Activated naive CD4-positive, alpha-beta T cell treated with Interleukin-2 at 50 U/mL for 16 hours (primary cell): ENCODE data around the gene AIRE.
"Not testable (repeated sequence)": the region's sequence is repeated elsewhere in the genome, so short reads cannot be mapped to it uniquely, and the experiment has no call there.

Experiments used
- DNase-seq: peaks from one replicate; pipeline ENCODE4 v3.0.0-alpha.2; 2020

AIRE gene

DNA sequence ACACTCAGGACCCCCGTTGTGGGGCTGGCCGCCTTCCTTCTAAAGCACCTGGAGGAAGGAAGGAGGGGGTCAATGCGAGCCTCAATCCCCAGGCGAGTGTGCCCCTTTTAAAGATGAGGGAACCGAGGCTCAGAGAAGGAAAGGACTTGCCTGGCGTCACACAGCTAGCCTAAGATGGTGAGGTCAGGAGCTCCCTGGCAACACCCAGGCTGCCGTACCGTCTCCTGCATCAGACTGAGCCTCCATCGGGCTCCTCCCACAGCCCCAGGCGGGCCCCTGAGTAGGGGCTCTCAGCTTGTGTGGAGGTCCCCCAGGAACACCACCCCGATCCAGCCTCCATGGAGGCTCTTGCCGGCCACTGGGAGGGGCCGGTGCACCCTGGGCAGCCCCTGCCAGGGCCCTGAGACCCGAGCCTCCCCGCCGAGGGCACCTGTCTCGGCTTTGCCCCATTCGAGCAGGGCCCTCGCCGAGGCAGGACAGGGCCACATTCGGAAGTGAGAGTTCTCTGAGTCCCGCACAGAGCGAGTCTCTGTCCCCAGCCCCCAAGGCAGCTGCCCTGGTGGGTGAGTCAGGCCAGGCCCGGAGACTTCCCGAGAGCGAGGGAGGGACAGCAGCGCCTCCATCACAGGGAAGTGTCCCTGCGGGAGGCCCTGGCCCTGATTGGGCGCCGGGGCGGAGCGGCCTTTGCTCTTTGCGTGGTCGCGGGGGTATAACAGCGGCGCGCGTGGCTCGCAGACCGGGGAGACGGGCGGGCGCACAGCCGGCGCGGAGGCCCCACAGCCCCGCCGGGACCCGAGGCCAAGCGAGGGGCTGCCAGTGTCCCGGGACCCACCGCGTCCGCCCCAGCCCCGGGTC lies at the start of gene AIRE:
Gene AIRE, plus strand, starts transcription at position 739 of the 855 bp plus-strand sequence. CDS start 131 bp downstream, outside the sequence.
- DNase-seq = no peak

DNA sequence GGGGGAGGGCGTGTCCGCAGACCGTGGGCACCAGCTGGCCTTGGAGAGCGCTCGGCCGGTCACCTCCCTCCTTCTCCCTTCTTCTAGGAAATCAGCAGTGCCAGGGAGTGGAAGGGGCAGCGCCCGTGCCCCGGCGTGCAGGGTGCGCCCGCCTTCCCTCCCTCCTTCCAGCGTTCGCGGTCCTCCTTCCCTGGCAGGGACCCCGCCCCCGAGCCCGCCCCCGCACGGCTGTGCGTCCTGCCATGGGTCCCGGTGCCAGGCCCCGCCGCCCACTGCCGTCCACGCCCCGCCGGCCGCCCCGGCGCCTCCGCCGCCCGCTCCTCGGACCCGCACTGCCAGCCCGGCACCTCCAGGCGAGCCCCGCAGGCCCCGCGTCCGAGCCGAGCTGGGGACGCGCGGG lies 45.3 kb upstream of the AIRE start:
- DNase-seq = not testable (repeated sequence)

DNA sequence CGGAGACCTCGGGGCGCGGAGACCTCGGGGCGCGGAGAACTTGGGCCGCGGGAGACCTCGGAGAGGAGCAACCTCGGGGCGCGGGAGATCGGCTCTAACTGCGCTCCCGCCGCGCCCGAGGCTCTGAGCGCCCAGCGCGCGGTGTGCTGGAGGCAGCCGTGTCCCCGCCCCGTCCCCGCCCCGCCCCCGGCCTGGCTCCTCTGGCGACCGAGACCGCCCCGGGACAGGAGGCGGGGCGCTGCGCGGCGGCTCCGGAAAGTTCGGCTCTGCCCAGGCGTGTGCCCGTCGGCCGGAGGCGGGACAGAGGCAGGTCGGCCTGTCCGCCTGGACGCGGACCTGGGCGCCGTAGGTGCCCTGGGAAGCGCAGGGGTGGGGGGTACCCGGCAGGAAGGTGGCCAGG lies 44.8 kb upstream of the AIRE start, which contains the start of gene ICOSLG:
Gene ICOSLG, minus strand, starts transcription at position 102 of the 400 bp plus-strand sequence. CDS start 126 bp downstream, outside the sequence.
- DNase-seq = not testable (repeated sequence)

DNA sequence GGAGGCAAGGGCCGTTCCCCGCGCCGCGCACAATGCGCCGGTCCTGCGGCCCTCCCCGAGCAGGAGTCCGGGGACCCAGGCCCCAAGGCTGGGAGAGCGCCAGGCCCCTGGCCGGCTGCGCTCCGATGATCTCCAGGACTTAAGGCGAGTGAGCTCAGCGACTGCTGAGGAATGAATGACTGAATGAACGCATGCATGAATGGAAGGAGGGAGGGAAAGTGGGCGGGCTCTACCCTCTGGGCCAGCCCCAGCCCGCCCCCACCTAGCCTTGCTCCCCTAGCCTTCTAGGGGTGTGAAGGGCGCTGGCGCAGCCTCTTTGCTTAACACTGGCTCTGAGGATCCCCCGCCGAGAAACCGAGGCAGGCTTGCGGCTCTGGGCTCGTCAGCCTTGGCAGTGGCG lies 44.4 kb upstream of the AIRE start:
- not testable (repeated sequence) for DNase-seq

DNA sequence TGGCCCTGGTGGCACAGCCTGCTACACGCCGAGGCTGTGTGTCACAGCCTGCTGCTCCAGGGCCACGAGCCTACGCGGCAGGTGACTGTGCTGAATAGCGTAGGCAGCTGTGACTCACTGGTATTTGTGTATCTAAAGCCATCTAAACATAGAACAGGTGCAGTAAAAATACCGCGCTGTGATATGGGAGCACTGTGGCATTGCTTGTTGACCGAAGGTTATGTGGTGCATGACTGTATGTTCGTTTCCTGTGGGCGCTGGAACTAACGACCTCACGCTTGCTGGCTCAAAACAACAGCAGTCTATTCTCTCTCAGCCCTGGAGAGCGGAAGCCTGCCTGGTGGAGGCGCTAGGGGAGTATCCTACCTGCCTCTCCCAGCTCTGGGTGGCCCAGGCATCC lies 41.7 kb upstream of the AIRE start:
- DNase-seq = not testable (repeated sequence)

DNA sequence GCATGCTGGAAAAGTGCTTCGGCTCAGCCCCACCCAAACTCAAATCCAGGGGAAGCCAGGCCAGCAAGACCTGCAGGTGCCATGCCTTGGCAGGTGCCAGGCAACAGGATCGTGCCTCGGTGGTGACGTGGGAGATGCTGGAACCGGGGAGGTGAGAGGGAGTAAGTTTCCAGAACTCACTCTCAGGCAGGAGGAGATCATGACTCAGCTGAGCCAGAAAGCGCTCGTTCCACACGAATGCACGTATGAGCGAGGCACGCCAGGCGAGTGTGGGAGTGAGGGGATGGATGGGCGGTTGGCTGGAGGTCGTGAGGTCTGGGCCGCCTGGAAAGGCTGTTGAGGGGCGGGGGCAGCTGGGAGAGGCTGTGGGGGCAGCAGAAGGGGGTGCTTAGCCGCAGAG lies 37.8 kb upstream of the AIRE start:
- not testable (repeated sequence) for DNase-seq

DNA sequence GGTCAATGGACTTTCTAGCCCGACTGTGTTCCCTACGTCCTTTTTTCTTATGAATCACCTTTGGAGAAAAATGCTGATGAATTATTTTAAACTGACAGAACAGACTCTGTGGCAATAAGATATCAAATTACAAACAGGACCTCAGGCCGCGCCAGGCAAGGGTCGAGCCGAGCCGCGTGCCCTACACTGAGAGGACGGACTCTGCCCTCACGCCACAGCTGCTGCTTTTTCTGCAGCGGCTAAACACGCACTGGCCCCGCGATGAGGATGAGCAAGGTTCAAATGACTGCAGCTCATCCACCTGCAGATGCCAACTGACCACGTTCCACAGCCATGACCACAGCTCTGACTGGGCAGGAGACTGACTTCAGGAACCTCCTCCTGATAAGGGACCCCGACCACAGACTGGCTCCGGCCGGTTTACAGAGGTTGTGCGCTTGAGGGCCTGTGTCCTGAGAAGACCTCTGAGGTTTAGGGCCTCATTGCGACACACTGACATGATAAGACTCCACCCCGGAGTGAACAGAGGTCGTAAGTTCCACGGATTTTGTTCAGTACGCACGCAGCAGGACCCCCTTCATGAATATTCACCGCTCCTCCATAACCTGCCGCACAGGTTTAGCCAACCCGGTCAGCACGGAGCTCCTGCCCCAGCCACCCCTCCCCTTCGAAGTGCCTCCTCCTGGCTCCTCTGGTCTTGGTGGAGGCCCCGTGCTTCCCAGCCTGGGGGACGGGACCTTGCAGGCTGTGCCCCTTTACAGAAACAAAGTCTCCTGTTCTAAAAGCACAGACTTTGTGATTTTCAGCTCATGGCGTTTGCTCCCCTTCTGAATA lies 36.3 kb upstream of the AIRE start:
- not testable (repeated sequence) for DNase-seq

DNA sequence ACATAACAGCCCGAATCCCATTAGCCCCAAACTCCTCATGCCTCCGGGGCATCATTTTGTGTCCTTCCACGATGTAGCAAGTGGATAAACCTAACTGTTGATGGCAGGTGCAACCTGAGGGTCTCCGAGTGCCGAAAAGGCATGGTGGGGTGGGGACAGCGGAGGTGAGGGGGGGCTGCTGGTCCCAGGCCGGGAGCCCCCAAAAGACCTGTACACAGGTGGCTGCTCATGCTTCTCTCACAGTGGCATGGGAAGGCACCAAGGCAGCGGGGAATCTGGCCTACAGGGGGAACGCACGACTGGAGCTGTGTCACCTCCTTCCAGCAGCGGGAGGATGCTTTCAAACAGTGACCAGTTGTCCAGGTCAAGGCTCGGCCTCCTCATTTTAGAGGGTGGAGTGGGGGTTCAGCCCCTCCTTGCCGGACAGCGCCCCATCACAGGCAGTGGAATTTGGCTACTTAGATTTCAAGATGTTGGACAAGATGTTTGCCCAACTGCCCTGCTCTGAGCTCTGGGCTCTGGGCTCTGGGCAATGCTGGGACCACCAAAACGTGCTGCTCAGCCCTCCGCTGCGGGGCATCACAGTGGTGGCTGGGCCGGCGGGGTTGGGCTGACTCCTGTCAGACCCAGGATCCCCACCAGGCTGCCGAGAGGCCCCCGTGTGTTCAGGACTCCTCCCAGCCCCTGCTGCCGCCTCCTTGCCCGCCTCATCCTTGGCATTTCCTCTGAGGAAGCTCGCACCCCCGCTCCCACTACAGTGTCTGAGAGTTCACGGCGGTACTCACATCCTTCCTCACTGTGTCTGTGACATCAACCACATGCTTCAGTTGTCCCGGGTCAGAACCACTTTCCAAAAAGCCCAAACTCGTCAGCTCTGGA lies 31.6 kb upstream of the AIRE start:
- DNase-seq = no peak

DNA sequence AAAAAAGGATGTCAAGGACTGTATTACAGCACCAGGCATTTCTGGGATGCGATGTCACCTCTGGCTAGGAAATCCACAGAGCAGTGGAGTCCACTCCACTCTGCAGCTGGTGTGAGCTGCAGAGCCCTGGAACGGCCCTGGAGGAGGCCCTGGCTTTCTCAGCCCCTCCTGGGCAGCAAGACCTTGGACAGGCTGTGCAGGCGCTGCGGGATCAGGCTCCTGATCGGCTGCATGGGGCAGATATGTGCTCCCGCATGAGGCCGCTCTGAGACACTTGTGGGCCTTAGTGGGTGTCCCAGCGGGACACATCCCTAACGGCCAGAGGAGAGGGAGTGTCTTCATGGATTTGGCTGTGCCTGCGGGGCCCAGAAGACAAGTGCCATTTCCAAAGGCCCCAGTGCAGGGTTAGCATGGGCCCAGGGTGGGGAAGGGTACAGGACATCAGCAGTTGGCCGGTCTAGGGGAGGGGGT lies 30.1 kb upstream of the AIRE start:
- DNase-seq = no peak

DNA sequence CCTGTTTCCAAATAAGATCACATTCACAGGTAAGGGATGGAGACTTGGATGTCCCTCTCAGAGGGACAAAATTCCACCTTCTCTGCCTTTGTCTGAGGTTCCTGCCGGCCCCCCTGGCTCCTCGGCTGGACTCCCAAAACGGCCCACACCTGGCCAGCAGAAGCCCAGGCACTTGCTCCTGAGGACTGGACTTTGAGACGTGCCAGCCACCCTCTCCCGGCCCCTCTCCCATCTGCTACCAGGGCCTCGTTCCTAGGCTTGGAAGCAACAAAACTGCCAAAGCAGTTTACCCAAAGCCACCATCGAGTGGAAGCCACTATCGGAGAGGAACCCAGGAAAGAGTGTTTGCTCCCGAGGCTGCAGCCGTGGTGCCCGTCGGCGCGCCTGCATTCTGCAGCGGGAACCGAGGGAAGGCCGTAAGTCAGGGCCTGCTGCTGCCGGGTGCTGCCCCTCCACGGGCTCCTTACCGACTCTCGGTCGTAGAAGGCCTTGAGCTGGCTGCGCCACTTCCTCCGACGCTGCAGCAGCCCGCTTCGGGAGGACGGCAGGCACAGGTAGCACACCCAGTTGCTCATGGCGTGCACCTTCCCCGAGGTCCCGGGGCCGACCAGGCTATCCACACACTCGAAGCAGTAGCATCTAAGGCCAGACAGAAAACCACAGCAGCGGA lies 27.5 kb upstream of the AIRE start:
- DNase-seq = no peak

DNA sequence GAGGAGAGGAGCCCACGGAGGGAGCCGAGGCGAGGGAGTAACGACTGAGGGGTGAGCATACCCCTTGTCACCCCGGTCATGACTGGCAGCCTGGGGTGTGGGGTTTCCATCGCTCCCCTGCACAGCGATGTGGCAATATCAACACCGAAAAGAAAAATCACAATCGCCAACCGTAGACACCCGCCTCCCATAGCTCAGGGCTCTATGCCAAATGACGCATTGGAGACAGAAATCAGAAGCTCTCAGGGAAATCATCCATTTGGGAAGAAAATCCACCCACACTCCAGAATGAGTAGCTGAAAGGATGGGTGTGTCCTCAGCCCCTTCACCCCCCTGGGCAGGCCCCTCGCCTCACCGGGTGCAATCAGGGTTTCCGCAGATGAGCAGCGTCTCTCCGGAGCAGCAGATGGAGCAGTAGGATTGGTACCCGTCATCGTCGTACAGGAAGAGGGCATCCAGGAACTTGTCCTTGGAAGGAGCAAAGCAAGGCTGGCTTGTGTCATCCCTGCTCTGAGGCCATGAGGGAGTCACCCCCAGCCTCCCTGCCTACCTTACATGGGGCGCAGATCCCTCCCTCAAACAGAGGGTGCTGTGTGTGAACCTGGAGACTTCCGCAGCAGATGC lies 26.5 kb upstream of the AIRE start:
- DNase-seq = no peak

DNA sequence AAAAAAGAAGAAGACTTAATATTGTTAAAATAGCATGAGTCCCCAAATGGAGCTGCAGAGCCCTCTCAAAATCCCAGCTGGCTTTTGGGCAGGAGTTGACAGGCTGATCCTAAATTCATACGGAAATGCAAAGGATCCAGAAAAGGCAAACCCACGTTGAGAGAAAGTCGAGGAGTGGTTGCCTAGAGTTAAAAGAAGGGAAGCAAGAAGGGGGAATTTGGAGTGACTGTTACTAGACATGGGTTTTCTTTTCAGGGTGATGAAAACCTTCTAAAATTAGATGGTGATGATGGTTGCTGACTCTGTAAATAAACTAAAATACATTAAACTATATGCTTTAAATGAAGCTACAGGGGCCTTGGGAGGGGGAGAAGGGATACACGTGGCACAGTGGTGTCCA lies 25.6 kb upstream of the AIRE start:
- no peak for DNase-seq

DNA sequence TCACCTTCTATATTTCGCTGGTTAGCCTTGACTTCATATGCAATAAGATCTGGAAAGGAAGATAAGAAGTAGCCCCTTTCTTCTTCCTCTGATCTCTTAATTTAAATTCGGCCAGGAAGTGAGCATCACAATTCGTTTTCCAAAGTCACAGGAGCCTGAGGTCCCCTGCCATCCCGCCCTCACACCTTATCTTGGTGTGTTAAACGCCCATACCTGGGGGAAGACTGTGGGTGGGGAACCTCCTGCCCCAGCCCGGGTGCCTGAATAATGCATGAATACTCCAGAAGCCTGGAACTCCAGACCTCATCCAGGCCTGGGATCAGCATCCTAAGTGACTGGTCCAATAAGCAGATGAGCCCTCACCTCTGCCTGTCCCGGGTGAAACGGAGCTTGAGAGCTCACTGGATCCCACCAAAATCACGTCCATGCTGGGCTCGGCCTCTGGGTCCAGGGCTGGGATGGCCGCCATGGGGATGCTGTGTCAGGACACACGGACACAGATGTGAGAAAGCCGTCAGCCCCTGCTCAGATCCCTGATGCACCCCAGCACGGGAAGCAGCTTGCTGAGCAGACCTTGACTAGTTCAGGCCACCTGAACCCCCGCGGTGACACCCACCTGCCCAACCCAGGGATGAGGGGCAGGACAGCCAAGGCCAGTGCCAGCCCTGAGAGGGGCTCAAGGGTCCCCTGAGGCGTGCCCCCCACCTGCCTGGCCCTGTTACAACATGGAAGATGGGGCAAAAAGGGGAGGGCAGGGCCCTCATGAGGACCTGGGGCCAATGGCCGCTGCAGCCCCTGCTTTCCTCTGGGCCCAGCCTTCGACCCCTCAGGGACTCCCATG lies 24.7 kb upstream of the AIRE start:
- DNase-seq = no peak

DNA sequence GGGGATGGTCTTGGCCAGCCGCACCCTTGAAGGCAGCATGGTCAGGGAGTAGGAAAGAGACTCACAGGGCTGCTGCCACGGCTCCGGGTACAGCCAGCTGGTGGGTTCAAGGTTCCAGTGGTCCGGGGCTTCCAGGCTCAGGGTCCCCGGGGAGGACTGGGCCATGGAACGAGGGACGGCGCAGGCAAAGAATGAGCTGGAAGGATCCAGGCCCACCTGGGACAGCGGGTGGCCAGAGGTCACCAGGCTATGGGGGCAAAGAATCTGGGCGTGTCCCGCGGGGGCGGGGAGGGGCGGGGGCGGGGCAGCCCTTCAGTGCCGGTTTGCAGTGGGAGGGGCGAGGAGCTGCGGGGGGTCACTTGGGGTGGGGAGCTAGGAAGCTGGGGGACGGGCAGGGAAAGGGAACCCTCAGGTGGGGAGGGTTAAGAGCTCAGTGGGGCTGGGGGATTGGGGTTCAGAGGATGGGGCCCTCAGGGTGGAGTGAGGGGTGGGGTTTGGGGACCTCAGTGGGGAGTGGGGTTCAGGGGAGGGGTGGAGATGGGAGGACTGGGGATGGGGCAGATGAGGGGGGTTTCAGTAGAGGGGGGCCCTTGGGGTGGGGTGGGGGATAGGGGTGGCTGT lies 23.9 kb upstream of the AIRE start, which contains the start of gene DNMT3L:
Gene DNMT3L, minus strand, starts transcription at position 223 of the 621 bp plus-strand sequence. CDS start 638 bp downstream, outside the sequence.
- DNase-seq = no peak

DNA sequence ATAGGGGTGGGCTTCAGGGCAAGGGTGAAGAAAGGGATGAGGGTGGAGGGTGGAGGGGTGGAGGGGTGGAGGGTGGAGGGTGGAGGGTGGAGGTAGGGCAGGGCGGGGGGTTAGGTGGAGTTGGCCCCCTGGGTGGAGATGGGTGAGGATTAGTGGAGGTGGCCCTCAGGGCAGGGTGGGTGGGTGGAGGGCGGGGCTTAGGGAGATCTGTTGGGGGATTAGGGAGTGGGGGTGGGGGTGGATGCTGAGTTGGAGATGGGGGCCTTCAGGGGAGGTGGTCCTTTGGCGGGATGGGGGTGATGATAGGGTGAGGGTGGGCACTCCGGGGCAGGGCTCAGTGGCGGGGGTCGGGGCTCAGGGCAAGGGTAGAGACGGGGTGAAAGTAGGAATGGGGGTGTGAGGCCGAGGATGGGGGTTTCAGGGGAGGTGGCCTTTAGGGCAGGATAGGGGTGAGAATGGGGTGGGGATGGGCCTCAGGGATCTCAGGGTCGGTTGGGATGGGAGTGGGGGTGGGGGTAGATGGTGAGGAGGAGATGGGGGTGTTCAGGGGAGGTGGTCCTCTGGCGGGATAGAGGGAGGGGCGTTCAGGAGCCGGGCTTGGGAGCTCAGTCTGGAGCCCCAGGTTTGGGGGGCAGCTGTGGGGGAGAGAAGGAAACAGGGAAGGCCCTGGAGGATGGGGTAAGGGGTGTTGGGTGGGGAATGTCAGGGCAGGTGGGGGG lies 23.2 kb upstream of the AIRE start:
- DNase-seq = no peak

DNA sequence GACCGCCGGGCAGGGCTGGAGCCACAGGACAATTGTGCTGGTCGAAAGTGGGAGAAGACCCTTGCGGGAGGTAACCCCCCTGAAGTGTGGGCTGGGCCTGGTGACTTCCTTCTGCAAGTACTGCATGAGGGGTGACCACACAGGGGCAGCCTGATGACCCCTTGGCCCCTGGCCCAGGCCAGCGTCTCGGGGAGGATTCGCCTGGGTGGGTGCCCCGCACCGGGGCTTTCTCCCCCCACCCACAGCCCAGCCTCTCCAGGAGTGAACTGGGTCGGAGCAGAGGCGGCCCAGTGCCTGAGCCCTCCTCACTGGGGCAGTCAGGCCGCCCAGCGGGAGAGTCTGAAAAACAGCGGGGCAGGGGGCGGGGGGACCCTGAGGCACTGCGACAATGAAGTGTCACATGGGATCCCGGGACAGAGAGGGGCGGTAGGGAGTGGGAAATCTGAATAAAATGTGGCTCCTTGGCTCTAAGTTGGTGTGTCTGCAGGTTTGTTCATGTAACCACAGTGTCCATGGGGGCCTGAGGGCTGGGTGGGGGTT lies 22.4 kb upstream of the AIRE start:
- no peak for DNase-seq

DNA sequence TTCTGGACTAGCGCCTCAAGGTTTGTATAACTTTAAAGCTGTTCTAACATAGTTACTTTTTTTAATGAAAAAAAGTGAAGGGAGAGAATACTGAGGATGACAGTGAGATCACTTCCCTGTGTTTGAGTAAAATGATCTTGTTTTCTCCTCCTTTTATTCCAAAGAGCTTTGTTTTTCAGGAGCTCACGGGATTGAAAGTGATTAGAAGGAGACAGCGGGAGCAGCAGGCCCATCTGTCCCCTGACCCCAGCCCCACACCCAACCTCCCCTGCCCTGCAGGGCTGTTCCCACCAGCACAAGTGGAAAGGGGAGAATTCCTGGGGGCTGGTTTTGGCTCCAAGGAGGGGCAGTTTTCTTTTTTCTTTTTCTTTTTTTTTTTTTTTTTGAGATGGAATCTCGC lies 21.9 kb upstream of the AIRE start:
- no peak for DNase-seq

DNA sequence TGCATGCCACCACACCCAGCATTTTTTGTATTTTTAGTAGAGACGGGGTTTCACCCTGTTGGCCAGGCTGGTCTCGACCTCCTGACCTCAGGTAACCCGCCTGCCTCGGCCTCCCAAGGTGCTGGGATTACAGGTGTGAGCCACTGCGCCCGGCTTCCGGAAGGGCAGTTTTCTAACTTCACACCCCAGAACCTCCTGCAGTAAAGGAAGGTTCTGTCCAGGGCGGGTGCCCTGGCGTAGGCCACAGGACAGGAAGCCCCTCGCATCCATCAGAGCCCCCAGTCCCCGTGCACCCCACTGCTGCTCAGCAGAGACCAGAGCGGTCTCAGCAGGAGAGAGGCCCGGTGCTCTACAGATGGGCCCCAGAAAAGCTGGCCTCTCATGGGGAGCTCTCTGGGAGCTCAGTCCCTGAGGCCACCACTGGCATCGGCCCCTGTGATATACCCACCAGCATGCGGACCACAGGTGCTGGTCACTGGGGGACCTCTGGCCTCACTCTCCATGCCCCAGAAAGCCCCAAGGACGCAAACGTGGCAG lies 19.9 kb upstream of the AIRE start:
- DNase-seq = no peak
